Measurements from ENCODE around the gene VOPP1.

- TF ChIP-seq EGR1 (IDR thresholded peaks at IDR 0.05; ENCODE audit: borderline replicate concordance in 1 of 2, low read depth in 2 of 2, low read length in 2 of 2) (no peak), SMC3 (IDR thresholded peaks at IDR 0.05; ENCODE audit: borderline replicate concordance, low read length) (no peak)
- TF ChIP-seq, protein P1, sequence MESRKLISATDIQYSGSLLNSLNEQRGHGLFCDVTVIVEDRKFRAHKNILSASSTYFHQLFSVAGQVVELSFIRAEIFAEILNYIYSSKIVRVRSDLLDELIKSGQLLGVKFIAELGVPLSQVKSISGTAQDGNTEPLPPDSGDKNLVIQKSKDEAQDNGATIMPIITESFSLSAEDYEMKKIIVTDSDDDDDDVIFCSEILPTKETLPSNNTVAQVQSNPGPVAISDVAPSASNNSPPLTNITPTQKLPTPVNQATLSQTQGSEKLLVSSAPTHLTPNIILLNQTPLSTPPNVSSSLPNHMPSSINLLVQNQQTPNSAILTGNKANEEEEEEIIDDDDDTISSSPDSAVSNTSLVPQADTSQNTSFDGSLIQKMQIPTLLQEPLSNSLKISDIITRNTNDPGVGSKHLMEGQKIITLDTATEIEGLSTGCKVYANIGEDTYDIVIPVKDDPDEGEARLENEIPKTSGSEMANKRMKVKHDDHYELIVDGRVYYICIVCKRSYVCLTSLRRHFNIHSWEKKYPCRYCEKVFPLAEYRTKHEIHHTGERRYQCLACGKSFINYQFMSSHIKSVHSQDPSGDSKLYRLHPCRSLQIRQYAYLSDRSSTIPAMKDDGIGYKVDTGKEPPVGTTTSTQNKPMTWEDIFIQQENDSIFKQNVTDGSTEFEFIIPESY (IDR thresholded peaks at IDR 0.05) = no peak
- TF ChIP-seq, protein P2, sequence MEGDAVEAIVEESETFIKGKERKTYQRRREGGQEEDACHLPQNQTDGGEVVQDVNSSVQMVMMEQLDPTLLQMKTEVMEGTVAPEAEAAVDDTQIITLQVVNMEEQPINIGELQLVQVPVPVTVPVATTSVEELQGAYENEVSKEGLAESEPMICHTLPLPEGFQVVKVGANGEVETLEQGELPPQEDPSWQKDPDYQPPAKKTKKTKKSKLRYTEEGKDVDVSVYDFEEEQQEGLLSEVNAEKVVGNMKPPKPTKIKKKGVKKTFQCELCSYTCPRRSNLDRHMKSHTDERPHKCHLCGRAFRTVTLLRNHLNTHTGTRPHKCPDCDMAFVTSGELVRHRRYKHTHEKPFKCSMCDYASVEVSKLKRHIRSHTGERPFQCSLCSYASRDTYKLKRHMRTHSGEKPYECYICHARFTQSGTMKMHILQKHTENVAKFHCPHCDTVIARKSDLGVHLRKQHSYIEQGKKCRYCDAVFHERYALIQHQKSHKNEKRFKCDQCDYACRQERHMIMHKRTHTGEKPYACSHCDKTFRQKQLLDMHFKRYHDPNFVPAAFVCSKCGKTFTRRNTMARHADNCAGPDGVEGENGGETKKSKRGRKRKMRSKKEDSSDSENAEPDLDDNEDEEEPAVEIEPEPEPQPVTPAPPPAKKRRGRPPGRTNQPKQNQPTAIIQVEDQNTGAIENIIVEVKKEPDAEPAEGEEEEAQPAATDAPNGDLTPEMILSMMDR (IDR thresholded peaks at IDR 0.05 in 2 of 3, conservative IDR thresholded peaks at IDR 0.05 in 1 of 3; ENCODE audit: control insufficient read depth in 2 of 3, extremely low read depth in 1 of 3, insufficient read depth in 1 of 3, low read depth in 3 of 3, low read length in 3 of 3) = no peak
These were observed 135.8 kb downstream of the VOPP1 start for GRCh38 chr7:55436457-55436856.
